ENCODE data around the gene DPYSL3. TPM values are rescaled to one million over a fixed set of nuclear protein-coding genes. Genes with fewer than 3 reads are reported as not detected.

Gene DPYSL3
- polyA plus RNA-seq, 1 donor (not counting 4 experiments of a cell fraction or from before 2014, with no cell fraction given) = 4.8 TPM

DNA sequence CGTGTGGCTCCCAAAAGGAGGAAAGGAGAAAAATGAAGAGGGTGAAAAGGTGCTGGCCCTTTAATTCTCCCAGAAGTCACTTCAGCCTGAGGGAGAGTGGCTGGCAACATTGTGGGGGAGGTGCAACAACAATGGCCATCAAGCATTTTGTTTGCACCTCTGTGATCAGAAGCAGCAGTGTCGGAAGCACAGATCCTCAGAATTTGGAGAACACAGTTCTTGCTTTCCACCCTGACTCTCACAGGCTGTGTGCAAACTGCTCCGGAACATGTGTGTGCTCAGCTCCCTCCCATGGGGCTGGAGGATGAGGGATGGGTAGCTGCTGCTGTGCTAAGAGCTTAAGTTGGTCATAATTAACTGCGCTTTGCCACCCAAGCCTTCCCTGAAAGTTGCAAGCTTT is 127.1 kb downstream of the DPYSL3 start:
- TF ChIP-seq, protein P1, sequence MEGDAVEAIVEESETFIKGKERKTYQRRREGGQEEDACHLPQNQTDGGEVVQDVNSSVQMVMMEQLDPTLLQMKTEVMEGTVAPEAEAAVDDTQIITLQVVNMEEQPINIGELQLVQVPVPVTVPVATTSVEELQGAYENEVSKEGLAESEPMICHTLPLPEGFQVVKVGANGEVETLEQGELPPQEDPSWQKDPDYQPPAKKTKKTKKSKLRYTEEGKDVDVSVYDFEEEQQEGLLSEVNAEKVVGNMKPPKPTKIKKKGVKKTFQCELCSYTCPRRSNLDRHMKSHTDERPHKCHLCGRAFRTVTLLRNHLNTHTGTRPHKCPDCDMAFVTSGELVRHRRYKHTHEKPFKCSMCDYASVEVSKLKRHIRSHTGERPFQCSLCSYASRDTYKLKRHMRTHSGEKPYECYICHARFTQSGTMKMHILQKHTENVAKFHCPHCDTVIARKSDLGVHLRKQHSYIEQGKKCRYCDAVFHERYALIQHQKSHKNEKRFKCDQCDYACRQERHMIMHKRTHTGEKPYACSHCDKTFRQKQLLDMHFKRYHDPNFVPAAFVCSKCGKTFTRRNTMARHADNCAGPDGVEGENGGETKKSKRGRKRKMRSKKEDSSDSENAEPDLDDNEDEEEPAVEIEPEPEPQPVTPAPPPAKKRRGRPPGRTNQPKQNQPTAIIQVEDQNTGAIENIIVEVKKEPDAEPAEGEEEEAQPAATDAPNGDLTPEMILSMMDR (optimal IDR thresholded peaks at IDR 0.05 in 1 of 3, IDR thresholded peaks at IDR 0.05 in 1 of 3, conservative IDR thresholded peaks at IDR 0.05 in 1 of 3; ENCODE audit: extremely low read depth in 1 of 3, insufficient read depth in 2 of 3, low read length in 3 of 3) = no peak
- TF ChIP-seq EZH2 (IDR thresholded peaks at IDR 0.05; ENCODE audit: low read length) = no peak
- Histone ChIP-seq H3K9me1 (ENCODE audit: control insufficient read depth, extremely low read depth, insufficient read depth, low read length) (no peaks in the 10 kb centered on the region), H3K27ac (ENCODE audit: control insufficient read depth, insufficient read depth, low read length) (no peak overlapping the region), H3K9ac (ENCODE audit: control insufficient read depth, extremely low read depth, insufficient read depth, low read length) (no peak overlapping the region), H3K4me2 (ENCODE audit: control insufficient read depth, extremely low read depth, insufficient read depth, low read depth, low read length) (no peak overlapping the region), H3K4me1 (ENCODE audit: control insufficient read depth, extremely low read depth, insufficient read depth, low read length) (no peaks in the 10 kb centered on the region), H3K36me3 (ENCODE audit: control insufficient read depth in 2 of 2, extremely low read depth in 1 of 2, insufficient read depth in 2 of 2, low read length in 2 of 2) (no peaks in the 10 kb centered on the region), H3K79me2 (ENCODE audit: control insufficient read depth, insufficient read depth, low read length) (no peaks in the 10 kb centered on the region), H3K9me3 (ENCODE audit: control insufficient read depth, low read depth, low read length) (no peaks in the 10 kb centered on the region), H2AFZ (ENCODE audit: control insufficient read depth, low read length) (no peak overlapping the region), H3K4me3 (ENCODE audit: control insufficient read depth in 2 of 3, extremely low read depth in 1 of 3, insufficient read depth in 2 of 3, low read depth in 1 of 3, low read length in 3 of 3) (no peak overlapping the region), H4K20me1 (ENCODE audit: control insufficient read depth, extremely low read depth, insufficient read depth, low read length) (no peaks in the 10 kb centered on the region), H3K27me3 (ENCODE audit: control insufficient read depth, extremely low read depth, insufficient read depth, low read length) (no peaks in the 10 kb centered on the region)
- dilution Hi-C loops (cut with MboI; ENCODE audit: extremely low pct_ligation_motif_present, low sequenced_read_pairs) = no loop called here
- no peak for FAIRE-seq
- DNase-seq (ENCODE audit: low read depth, low spot score) = no peak

DNA sequence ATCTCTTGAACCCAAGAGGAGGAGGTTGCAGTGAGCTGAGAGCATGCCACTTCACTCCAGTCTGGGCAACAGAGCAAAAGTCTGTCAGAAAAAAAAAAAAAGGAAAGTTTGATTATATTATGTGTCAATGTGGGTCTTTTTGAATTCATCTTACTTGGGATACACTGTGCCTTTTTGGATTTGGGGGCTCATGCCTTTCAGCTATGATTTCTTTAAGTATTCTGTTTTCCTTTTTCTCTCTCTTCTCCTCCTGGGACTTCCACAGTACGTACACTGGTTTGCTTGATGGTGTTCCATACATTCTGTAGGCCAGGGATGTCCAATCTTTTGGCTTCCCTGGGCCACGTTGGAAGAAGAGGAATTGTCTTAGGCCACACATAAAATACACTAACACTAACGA is 128.3 kb downstream of the DPYSL3 start:
- no peak overlapping the region for H3K4me2 ChIP-seq (ENCODE audit: control insufficient read depth, extremely low read depth, insufficient read depth, low read depth, low read length)
- DNase-seq (ENCODE audit: low read depth, low spot score) (no peak), FAIRE-seq (no peak)
- no peaks in the 10 kb centered on the region for H3K9me3 ChIP-seq (ENCODE audit: control insufficient read depth, low read depth, low read length)
- TF ChIP-seq, protein P1 (optimal IDR thresholded peaks at IDR 0.05 in 1 of 3, IDR thresholded peaks at IDR 0.05 in 1 of 3, conservative IDR thresholded peaks at IDR 0.05 in 1 of 3; ENCODE audit: extremely low read depth in 1 of 3, insufficient read depth in 2 of 3, low read length in 3 of 3) = no peak
- TF ChIP-seq EZH2 (IDR thresholded peaks at IDR 0.05; ENCODE audit: low read length) = no peak
- no peaks in the 10 kb centered on the region for H3K27me3 ChIP-seq (ENCODE audit: control insufficient read depth, extremely low read depth, insufficient read depth, low read length)
- no peaks in the 10 kb centered on the region for H3K9me1 ChIP-seq (ENCODE audit: control insufficient read depth, extremely low read depth, insufficient read depth, low read length)
- H3K79me2 ChIP-seq (ENCODE audit: control insufficient read depth, insufficient read depth, low read length) = no peaks in the 10 kb centered on the region
- no peak overlapping the region for H3K27ac ChIP-seq (ENCODE audit: control insufficient read depth, insufficient read depth, low read length)
- dilution Hi-C loops (cut with MboI; ENCODE audit: extremely low pct_ligation_motif_present, low sequenced_read_pairs) = no loop called here
- no peaks in the 10 kb centered on the region for H3K4me1 ChIP-seq (ENCODE audit: control insufficient read depth, extremely low read depth, insufficient read depth, low read length)
- no peaks in the 10 kb centered on the region for H3K36me3 ChIP-seq (ENCODE audit: control insufficient read depth in 2 of 2, extremely low read depth in 1 of 2, insufficient read depth in 2 of 2, low read length in 2 of 2)
- no peak overlapping the region for H3K4me3 ChIP-seq (ENCODE audit: control insufficient read depth in 2 of 3, extremely low read depth in 1 of 3, insufficient read depth in 2 of 3, low read depth in 1 of 3, low read length in 3 of 3)
- H4K20me1 ChIP-seq (ENCODE audit: control insufficient read depth, extremely low read depth, insufficient read depth, low read length) = no peaks in the 10 kb centered on the region
- no peak overlapping the region for H3K9ac ChIP-seq (ENCODE audit: control insufficient read depth, extremely low read depth, insufficient read depth, low read length)
- no peak overlapping the region for H2AFZ ChIP-seq (ENCODE audit: control insufficient read depth, low read length)
